A549 (cell line): Measurements from ENCODE around the gene CMKLR1. TPM values are rescaled to one million over a fixed set of nuclear protein-coding genes. Genes with fewer than 3 reads are reported as not detected.

Experiments used
- ATAC-seq, 2 experiments: fragments of 200-7000 bp in 1 of 2; fragments of >200 bp in 1 of 2; cut with Nextera tagmentation in 1 of 2; cut with Tn5 transposase in 1 of 2; 3 replicates each; pipeline versions ENCODE4 v1.8.0 to v1.9.1; 2018 to 2020; ENCODE audit warnings: mild to moderate bottlenecking in 1 of 2, moderate library complexity in 1 of 2
- CTCF ChIA-PET: fragments of 300-600 bp; sonication (Branson Sonifier 250); formaldehyde crosslinking; extraction: SDS; loops from one replicate; lab custom pipeline; 2021; ENCODE audit warnings: antibody characterized with exemption, inconsistent platforms; lab: Yijun Ruan, JAX
- POLR2A ChIA-PET: fragments of 350-600 bp; formaldehyde crosslinking; extraction: SDS; loops from one replicate; lab custom pipeline; 2021; ENCODE audit warnings: antibody characterized with exemption, inconsistent platforms; lab: Yijun Ruan, JAX
- DNase-seq, 2 experiments: peaks; one replicate each; pipeline versions ENCODE4 v3.0.0 to v3.0.0-alpha.2; 2011 to 2016; ENCODE audit warnings: low read depth in 1 of 2, low spot score in 1 of 2
- FAIRE-seq: peaks from 2 replicates; lab custom pipeline; 2011; peaks lifted over from hg19 to GRCh38; lab: Jason Lieb, UNC
- H3K27ac ChIP-seq, 2 experiments: fragments of >200 bp; sonication (Bioruptor Twin); formaldehyde crosslinking; 3 replicates each; pipeline ENCODE4 v1.5.1; 2016 to 2017
- H3K4me1 ChIP-seq: fragments of >200 bp; sonication (Bioruptor Twin); formaldehyde crosslinking; 3 replicates; pipeline ENCODE4 v1.6.1; 2016
- H3K4me2 ChIP-seq: fragments of >200 bp; sonication (Bioruptor Twin); formaldehyde crosslinking; 3 replicates; pipeline ENCODE4 v1.6.1; 2016
- H3K4me3 ChIP-seq: fragments of >200 bp; sonication (Bioruptor Twin); formaldehyde crosslinking; 3 replicates; pipeline ENCODE4 v1.5.1; 2016
- H3K9me3 ChIP-seq: fragments of >200 bp; sonication (Bioruptor Twin); formaldehyde crosslinking; 3 replicates; pipeline ENCODE4 v1.6.1; 2016
- BHLHE40 ChIP-seq: IDR thresholded peaks from 2 replicates; pipeline ENCODE4 v1.6.1; 2012; ENCODE audit warnings: low read depth, low read length, inconsistent platforms
- CBX2 ChIP-seq: fragments of 200-600 bp; sonication (generic); IDR thresholded peaks from 2 replicates; pipeline ENCODE4 v1.6.1; 2016; ENCODE audit warnings: low read depth, mild to moderate bottlenecking, borderline replicate concordance
- CBX8 ChIP-seq: fragments of 200-600 bp; sonication (generic); IDR thresholded peaks from 2 replicates; pipeline ENCODE4 v1.6.1; 2016
- CEBPB ChIP-seq, 2 experiments: fragments of >200 bp in 1 of 2; sonication (Bioruptor Twin) in 1 of 2; formaldehyde crosslinking in 1 of 2; IDR thresholded peaks; 2 replicates each; pipeline ENCODE4 v1.6.1; 2012 to 2016
- FOSB ChIP-seq: fragments of 250-450 bp; sonication (Bioruptor Pico); IDR thresholded peaks from 2 replicates; pipeline ENCODE4 v1.5.0; 2020; ENCODE audit warnings: mild to moderate bottlenecking, moderate library complexity
- FOSL2 ChIP-seq, 2 experiments: fragments of 450-650 bp in 1 of 2; fragments of >200 bp in 1 of 2; sonication (Bioruptor Twin) in 1 of 2; formaldehyde crosslinking; IDR thresholded peaks; 2 replicates each; pipeline versions ENCODE4 v1.5.0 to v1.6.1; 2016 to 2020; ENCODE audit warnings: mild to moderate bottlenecking in 1 of 2, moderate library complexity in 1 of 2
- HEYL ChIP-seq: fragments of 250-450 bp; sonication (Bioruptor Pico); IDR thresholded peaks from 2 replicates; pipeline ENCODE4 v1.8.0; 2021; ENCODE audit warnings: mild to moderate bottlenecking, moderate library complexity
- HOXB5 ChIP-seq: fragments of 250-450 bp; sonication (Bioruptor Pico); IDR thresholded peaks from 2 replicates; pipeline ENCODE4 v1.5.0; 2020; ENCODE audit warnings: mild to moderate bottlenecking, moderate library complexity
- NFE2L2 ChIP-seq: fragments of 150-350 bp; conservative IDR thresholded peaks from 2 replicates; pipeline ENCODE4 v1.6.1; 2014; ENCODE audit warnings: low read length
- PHF8 ChIP-seq: fragments of 200-600 bp; sonication (generic); IDR thresholded peaks from 2 replicates; pipeline ENCODE4 v1.6.1; 2016; ENCODE audit warnings: low read depth, mild to moderate bottlenecking, antibody characterized with exemption, moderate library complexity, borderline replicate concordance
- RARB ChIP-seq: fragments of 250-450 bp; sonication (Bioruptor Pico); IDR thresholded peaks from 2 replicates; pipeline ENCODE4 v1.8.0; 2021; ENCODE audit warnings: mild to moderate bottlenecking, moderate library complexity
- RCOR1 ChIP-seq: fragments of 150-350 bp; IDR thresholded peaks from 2 replicates; pipeline ENCODE4 v1.6.1; 2014; ENCODE audit warnings: antibody characterized with exemption, low read length, low read depth
- RFX5 ChIP-seq: fragments of 450-650 bp; IDR thresholded peaks from 2 replicates; pipeline ENCODE4 v1.7.1; 2014; ENCODE audit warnings: antibody characterized with exemption, mild to moderate bottlenecking, moderate library complexity
- SMC3 ChIP-seq: fragments of >200 bp; sonication (Bioruptor Twin); formaldehyde crosslinking; IDR thresholded peaks from 3 replicates; pipeline ENCODE4 v1.6.1; 2018; ENCODE audit warnings: inconsistent platforms
- ZFP36 ChIP-seq: fragments of 450-650 bp; IDR thresholded peaks from 2 replicates; pipeline ENCODE4 v1.6.1; 2014; ENCODE audit warnings: borderline replicate concordance; ENCODE audit not compliant: partially characterized antibody
- WGBS: methylation state at CpG from one replicate; pipeline ENCODE4 v1.1.6; 2017; ENCODE audit errors: missing lambda C conversion rate; 5-methylcytosine and 5-hydroxymethylcytosine counted together
- polyA plus RNA-seq, 4 experiments: library from polyadenylated mRNA; depleted of rRNA in 3 of 4; stranded (reverse); fragments of >200 nt; fragmentation: RNase III in 1 of 4; extraction: RNeasy Plus Mini Kit Qiagen cat#74134 plus additional on column Dnase treatment in 1 of 4; gene quantifications; 2 replicates in 3 of 4; 3 replicates in 1 of 4; pipeline ENCODE4 v1.2.3, GENCODE V29; 2011 to 2017
- TF ChIP-seq, protein P1 (sequence below): fragments of 250-450 bp; sonication (Bioruptor Pico); IDR thresholded peaks from 2 replicates; pipeline ENCODE4 v1.5.0; 2020; ENCODE audit warnings: low read depth, mild to moderate bottlenecking, moderate library complexity
- TF ChIP-seq, protein P2 (sequence below): fragments of 450-650 bp; IDR thresholded peaks from 2 replicates; pipeline ENCODE4 v1.6.1; 2014; ENCODE audit warnings: antibody characterized with exemption
- TF ChIP-seq, protein P3 (sequence below): IDR thresholded peaks from 2 replicates; pipeline ENCODE4 v1.6.1; 2012
- TF ChIP-seq, protein P4 (sequence below): IDR thresholded peaks from 2 replicates; pipeline ENCODE4 v1.6.1; 2012

The CMKLR1 gene
- polyA plus RNA-seq, 2 of the 4 experiments (the other 2 are of a cell fraction) = not detected

GRCh38 chr12:108310489-108310888 lies 28.6 kb downstream of the CMKLR1 start:
- ChIA-PET CTCF (no interaction called here), POLR2A (no interaction called here)
- TF ChIP-seq RARB (CRISPR knock-in tag) = no peak
- TF ChIP-seq, protein P1, sequence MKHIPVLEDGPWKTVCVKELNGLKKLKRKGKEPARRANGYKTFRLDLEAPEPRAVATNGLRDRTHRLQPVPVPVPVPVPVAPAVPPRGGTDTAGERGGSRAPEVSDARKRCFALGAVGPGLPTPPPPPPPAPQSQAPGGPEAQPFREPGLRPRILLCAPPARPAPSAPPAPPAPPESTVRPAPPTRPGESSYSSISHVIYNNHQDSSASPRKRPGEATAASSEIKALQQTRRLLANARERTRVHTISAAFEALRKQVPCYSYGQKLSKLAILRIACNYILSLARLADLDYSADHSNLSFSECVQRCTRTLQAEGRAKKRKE (CRISPR knock-in tag) = no peak
- TF ChIP-seq, protein P2, sequence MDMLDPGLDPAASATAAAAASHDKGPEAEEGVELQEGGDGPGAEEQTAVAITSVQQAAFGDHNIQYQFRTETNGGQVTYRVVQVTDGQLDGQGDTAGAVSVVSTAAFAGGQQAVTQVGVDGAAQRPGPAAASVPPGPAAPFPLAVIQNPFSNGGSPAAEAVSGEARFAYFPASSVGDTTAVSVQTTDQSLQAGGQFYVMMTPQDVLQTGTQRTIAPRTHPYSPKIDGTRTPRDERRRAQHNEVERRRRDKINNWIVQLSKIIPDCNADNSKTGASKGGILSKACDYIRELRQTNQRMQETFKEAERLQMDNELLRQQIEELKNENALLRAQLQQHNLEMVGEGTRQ = no peak
- TF ChIP-seq BHLHE40 = no peak
- no peak for TF ChIP-seq FOSB (CRISPR knock-in tag)
- no peak for TF ChIP-seq HOXB5
- WGBS = 29% methylated on average over 5 of the region's 6 CpGs
- DNase-seq (no peak), FAIRE-seq (no peak), ATAC-seq (no peak)
- Histone ChIP-seq H3K9me3 (no peaks in the 10 kb centered on the region), H3K27ac (no peak overlapping the region), H3K4me1 (no peaks in the 10 kb centered on the region), H3K4me2 (no peak overlapping the region), H3K4me3 (no peak overlapping the region)

DNA sequence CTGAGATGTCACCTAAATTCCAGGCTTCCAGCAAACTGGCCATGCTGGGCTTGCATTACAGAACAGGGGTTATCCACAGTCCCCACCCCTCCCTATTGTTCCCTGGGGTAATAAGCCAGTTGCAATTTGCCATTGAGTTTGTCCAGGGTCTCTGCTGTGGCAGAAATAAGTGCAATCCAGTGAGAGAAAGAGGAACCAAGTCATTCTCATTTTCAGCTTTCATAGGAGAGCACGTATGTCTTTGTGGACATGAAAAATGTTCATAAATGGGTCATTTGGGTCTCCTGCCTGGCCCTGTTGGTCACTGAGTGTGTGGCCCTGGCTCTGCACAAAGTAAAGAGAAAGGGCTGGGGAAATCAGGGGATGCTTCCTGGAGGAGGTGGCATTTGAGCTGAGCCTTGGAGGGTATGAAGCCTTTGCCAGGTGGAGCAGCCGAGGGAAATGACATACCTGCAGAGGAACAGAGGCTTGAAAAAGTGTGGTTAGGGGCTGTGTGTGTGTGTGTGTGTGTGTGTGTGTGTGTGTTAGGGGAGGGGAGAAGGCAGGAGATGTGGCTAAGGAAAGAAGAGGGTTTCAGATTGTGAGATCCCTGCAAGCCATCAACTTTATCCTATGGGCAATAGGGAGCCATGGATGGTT lies 29.3 kb downstream of the CMKLR1 start:
- H3K4me1 ChIP-seq = no peaks in the 10 kb centered on the region
- DNase-seq = no peak
- POLR2A ChIA-PET = no interaction called here
- no peak for FAIRE-seq
- no peaks in the 10 kb centered on the region for H3K9me3 ChIP-seq
- WGBS = 26% methylated on average over 2 of the region's 2 CpGs
- H3K4me2 ChIP-seq = no peak overlapping the region
- TF ChIP-seq CEBPB (IDR thresholded peaks at IDR 0.05) (no peak), ZFP36 (peak; percentile 49), RCOR1 (no peak), CBX8 (no peak), RARB (CRISPR knock-in tag) (no peak), HEYL (CRISPR knock-in tag) (no peak)
- TF ChIP-seq, protein P3, sequence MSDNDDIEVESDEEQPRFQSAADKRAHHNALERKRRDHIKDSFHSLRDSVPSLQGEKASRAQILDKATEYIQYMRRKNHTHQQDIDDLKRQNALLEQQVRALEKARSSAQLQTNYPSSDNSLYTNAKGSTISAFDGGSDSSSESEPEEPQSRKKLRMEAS = no peak
- TF ChIP-seq, all 56 proteins: peak for 1
- CTCF ChIA-PET = no interaction called here
- no peak overlapping the region for H3K27ac ChIP-seq
- ATAC-seq = no peak
- H3K4me3 ChIP-seq = no peak overlapping the region

DNA sequence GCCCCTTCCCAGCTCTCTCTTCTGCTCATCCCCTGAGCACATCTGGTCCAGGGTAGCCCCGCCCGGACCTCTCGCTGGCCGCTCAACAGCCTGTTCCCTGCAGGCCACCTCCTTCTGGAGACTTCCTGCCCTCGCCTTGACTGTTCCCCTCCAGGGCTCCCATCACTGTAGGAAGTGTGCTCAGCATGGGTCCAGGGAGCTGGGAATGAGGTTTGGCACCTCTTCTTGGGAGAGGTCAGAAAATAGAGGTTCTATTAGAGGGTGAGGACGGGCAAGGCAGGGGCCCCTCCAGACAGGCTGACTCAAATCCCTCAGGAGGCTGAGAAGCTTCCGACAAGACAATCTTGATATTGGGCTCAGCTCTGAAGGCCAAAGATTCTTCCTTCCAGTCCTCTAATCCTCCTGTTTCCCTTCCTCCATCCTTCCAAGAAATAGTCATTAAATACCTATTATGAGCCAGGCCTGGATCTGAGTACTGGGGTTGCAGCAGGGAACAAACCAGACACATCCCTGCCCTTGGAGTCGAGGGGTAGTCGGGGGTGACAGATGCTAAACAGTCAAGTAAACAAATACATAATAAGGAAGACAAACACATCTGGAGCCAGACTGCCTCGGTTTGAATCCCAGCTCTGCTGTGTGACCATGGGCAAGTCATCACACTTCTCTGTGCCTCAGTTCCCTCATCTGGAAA lies 30.6 kb downstream of the CMKLR1 start:
- no peak for ATAC-seq
- 44% methylated on average over 10 of the region's 10 CpGs for WGBS
- TF ChIP-seq PHF8 (no peak), RFX5 (no peak), NFE2L2 (no peak), SMC3 (no peak), CBX2 (no peak), FOSL2 (IDR thresholded peaks at IDR 0.05) (no peak), FOSL2 (CRISPR knock-in tag; IDR thresholded peaks at IDR 0.05) (no peak)
- TF ChIP-seq, protein P1 (CRISPR knock-in tag) = no peak
- TF ChIP-seq, protein P4, sequence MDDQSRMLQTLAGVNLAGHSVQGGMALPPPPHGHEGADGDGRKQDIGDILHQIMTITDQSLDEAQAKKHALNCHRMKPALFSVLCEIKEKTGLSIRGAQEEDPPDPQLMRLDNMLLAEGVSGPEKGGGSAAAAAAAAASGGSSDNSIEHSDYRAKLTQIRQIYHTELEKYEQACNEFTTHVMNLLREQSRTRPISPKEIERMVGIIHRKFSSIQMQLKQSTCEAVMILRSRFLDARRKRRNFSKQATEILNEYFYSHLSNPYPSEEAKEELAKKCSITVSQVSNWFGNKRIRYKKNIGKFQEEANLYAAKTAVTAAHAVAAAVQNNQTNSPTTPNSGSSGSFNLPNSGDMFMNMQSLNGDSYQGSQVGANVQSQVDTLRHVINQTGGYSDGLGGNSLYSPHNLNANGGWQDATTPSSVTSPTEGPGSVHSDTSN = no peak
- Histone ChIP-seq H3K9me3 (no peaks in the 10 kb centered on the region), H3K27ac (no peak overlapping the region), H3K4me2 (no peak overlapping the region), H3K4me3 (no peak overlapping the region), H3K4me1 (no peaks in the 10 kb centered on the region)
- POLR2A ChIA-PET = no interaction called here
- no peak for DNase-seq
- CTCF ChIA-PET = interaction anchor here (1.0 to 1.4 kb wide), 2 partner anchors 12 to 41 kb away, joined by 3 to 4 read pairs; no protein-coding TSS in a partner anchor
- no peak for FAIRE-seq
